Loucy (cell line): ENCODE data around the gene HSPA4L.

Experiments used
- H2AFZ ChIP-seq: fragments of 200-600 bp; sonication (generic); 2 replicates; pipeline ENCODE4 v1.6.0; 2016; ENCODE audit warnings: antibody characterized with exemption, mild to moderate bottlenecking, low read length, moderate library complexity
- H3F3A ChIP-seq: fragments of 200-600 bp; 2 replicates; pipeline ENCODE4 v1.6.0; 2016; ENCODE audit warnings: antibody characterized with exemption, low read depth, mild to moderate bottlenecking
- H3K27me3 ChIP-seq: fragments of 200-600 bp; sonication (generic); 2 replicates; pipeline ENCODE4 v1.6.1; 2014; ENCODE audit warnings: low read length, mild to moderate bottlenecking; ENCODE audit not compliant: insufficient read depth, poor library complexity, severe bottlenecking
- H3K36me3 ChIP-seq: fragments of 200-600 bp; sonication (generic); 2 replicates; pipeline ENCODE4 v1.6.1; 2016; ENCODE audit warnings: low read length; ENCODE audit not compliant: insufficient read depth
- H3K4me1 ChIP-seq: fragments of 200-600 bp; sonication (generic); 2 replicates; pipeline ENCODE4 v1.5.1; 2014; ENCODE audit warnings: low read length, mild to moderate bottlenecking; ENCODE audit not compliant: insufficient read depth, poor library complexity, severe bottlenecking
- H3K4me2 ChIP-seq: fragments of 200-600 bp; sonication (generic); 2 replicates; pipeline ENCODE4 v1.6.0; 2014; ENCODE audit warnings: antibody characterized with exemption, low read length, low read depth, mild to moderate bottlenecking; ENCODE audit not compliant: poor library complexity, severe bottlenecking
- H3K4me3 ChIP-seq: fragments of 200-600 bp; sonication (generic); 2 replicates; pipeline ENCODE4 v1.5.1; 2014; ENCODE audit warnings: low read length, mild to moderate bottlenecking, mixed read lengths; ENCODE audit not compliant: poor library complexity, severe bottlenecking
- H3K79me2 ChIP-seq: fragments of 200-600 bp; sonication (generic); 2 replicates; pipeline ENCODE4 v1.6.1; 2014; ENCODE audit warnings: low read length; ENCODE audit not compliant: insufficient read depth
- H3K9ac ChIP-seq: fragments of 200-600 bp; sonication (generic); 2 replicates; pipeline ENCODE4 v1.6.0; 2014; ENCODE audit warnings: mild to moderate bottlenecking, low read depth, low read length, moderate library complexity; ENCODE audit not compliant: poor library complexity, severe bottlenecking
- H3K9me2 ChIP-seq: fragments of 200-600 bp; sonication (generic); replicated peaks from 2 replicates; pipeline ENCODE4 v1.6.1; 2016; ENCODE audit warnings: low read depth, low read length, mixed read lengths
- H3K9me3 ChIP-seq: fragments of 200-600 bp; sonication (generic); 2 replicates; pipeline ENCODE4 v1.6.1; 2014; ENCODE audit warnings: mild to moderate bottlenecking, antibody characterized with exemption, low read length, low read depth; ENCODE audit not compliant: insufficient read depth
- H4K20me1 ChIP-seq: fragments of 200-600 bp; sonication (generic); 2 replicates; pipeline ENCODE4 v1.6.0; 2014; ENCODE audit warnings: antibody characterized with exemption, low read length, mild to moderate bottlenecking; ENCODE audit not compliant: insufficient read depth, poor library complexity, severe bottlenecking
- EZH2phosphoT487 ChIP-seq: fragments of 200-600 bp; IDR thresholded peaks from 2 replicates; pipeline ENCODE4 v1.6.1; 2018; ENCODE audit warnings: antibody characterized with exemption, mild to moderate bottlenecking, moderate library complexity, borderline replicate concordance
- TF ChIP-seq, protein P1 (sequence below): fragments of 200-600 bp; sonication (generic); conservative IDR thresholded peaks from 2 replicates; pipeline ENCODE4 v1.5.1; 2014; ENCODE audit warnings: mild to moderate bottlenecking, antibody characterized with exemption, low read length

HSPA4L gene

DNA sequence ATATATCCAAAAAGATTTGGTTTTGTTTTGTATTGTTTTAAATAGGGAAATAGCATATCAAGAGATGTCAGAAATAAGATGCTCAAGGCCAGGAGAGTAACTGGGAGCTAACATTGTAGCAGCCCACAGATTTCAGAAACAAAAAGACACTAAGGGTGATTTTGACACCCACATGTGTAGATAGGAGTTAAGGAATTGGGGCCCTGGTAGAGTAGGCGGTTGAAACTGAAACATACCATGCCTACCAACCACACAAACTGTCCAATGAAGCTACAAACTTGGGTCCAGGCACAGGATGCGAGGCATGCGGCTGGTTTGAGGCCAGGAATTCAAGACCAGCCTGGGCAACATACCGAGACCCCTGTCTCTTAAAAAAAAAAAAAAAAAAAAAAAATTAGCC lies 6.3 kb upstream of the HSPA4L start:
- H3K79me2 ChIP-seq: no peaks in the 10 kb centered on the region
- no peaks in the 10 kb centered on the region for H3K9me2 ChIP-seq
- H3K4me1 ChIP-seq: no peaks in the 10 kb centered on the region
- no peaks in the 10 kb centered on the region for H3K27me3 ChIP-seq
- no peak overlapping the region for H3K9ac ChIP-seq
- H3K4me3 ChIP-seq: no peak overlapping the region
- no peaks in the 10 kb centered on the region for H3K36me3 ChIP-seq
- no peaks in the 10 kb centered on the region for H3F3A ChIP-seq
- no peaks in the 10 kb centered on the region for H4K20me1 ChIP-seq
- no peaks in the 10 kb centered on the region for H3K9me3 ChIP-seq
- H2AFZ ChIP-seq: no peak overlapping the region
- TF ChIP-seq EZH2phosphoT487: no peak
- TF ChIP-seq, protein P1, sequence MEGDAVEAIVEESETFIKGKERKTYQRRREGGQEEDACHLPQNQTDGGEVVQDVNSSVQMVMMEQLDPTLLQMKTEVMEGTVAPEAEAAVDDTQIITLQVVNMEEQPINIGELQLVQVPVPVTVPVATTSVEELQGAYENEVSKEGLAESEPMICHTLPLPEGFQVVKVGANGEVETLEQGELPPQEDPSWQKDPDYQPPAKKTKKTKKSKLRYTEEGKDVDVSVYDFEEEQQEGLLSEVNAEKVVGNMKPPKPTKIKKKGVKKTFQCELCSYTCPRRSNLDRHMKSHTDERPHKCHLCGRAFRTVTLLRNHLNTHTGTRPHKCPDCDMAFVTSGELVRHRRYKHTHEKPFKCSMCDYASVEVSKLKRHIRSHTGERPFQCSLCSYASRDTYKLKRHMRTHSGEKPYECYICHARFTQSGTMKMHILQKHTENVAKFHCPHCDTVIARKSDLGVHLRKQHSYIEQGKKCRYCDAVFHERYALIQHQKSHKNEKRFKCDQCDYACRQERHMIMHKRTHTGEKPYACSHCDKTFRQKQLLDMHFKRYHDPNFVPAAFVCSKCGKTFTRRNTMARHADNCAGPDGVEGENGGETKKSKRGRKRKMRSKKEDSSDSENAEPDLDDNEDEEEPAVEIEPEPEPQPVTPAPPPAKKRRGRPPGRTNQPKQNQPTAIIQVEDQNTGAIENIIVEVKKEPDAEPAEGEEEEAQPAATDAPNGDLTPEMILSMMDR: no peak
- H3K4me2 ChIP-seq: no peak overlapping the region

DNA sequence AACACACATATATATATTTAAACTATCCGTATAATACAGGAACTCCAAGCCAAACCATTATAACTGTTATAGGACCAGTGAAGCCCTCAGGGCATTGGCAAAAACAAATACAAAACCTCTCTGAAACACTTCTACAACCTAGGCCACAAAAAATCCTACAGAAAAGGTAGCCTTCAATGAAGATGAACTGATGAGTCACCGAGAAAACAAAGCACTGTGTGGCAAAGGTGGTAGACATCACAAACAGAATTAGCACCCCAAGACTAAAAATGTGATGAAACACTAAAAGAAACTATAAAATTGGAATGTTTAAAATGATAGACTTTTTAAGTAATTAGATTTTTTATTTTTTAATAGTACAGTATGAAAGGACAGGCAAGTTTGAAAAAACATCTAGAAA lies 5.5 kb upstream of the HSPA4L start:
- Histone ChIP-seq H3K36me3 (no peaks in the 10 kb centered on the region), H4K20me1 (no peaks in the 10 kb centered on the region), H3K9ac (no peak overlapping the region), H3K4me1 (no peaks in the 10 kb centered on the region), H3K9me3 (no peaks in the 10 kb centered on the region), H3K4me2 (no peak overlapping the region), H3K4me3 (no peak overlapping the region), H3K79me2 (no peaks in the 10 kb centered on the region), H2AFZ (no peak overlapping the region), H3K27me3 (no peaks in the 10 kb centered on the region), H3K9me2 (no peaks in the 10 kb centered on the region), H3F3A (no peaks in the 10 kb centered on the region)
- TF ChIP-seq EZH2phosphoT487: no peak
- TF ChIP-seq, protein P1: no peak

DNA sequence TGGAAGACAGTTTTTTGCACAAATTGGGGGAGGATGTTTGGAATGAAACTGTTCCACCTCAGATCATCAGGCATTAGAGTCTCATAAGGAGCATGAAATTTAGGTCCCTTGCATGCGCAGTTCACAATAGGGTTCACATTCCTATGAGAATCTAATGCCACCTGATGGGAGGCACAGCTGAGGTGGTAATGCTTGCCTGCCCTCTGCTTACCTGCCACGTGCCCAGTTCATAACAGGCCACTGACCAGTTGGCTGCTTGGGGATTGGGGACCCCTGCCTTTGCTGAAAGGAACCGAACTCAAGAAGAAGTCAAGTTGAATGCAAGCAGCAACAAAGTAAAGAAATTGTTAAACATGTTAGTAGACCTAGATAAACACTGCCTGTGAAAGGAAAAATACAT lies 4.6 kb upstream of the HSPA4L start:
- Histone ChIP-seq H3K4me2 (no peak overlapping the region), H4K20me1 (no peaks in the 10 kb centered on the region), H2AFZ (no peak overlapping the region), H3F3A (no peaks in the 10 kb centered on the region), H3K9ac (no peak overlapping the region), H3K9me2 (no peaks in the 10 kb centered on the region), H3K79me2 (no peaks in the 10 kb centered on the region), H3K36me3 (no peaks in the 10 kb centered on the region), H3K27me3 (no peaks in the 10 kb centered on the region), H3K4me1 (no peaks in the 10 kb centered on the region), H3K4me3 (no peak overlapping the region), H3K9me3 (no peaks in the 10 kb centered on the region)
- TF ChIP-seq, protein P1: no peak
- TF ChIP-seq EZH2phosphoT487: no peak
